ENCODE data around the gene GNA15.

GNA15 gene

GRCh38 chr19:3137119-3137518 is 1.3 kb downstream of the GNA15 start:
- Histone ChIP-seq H3K36me3 (ENCODE audit: insufficient read depth, low read length) (no peaks in the 10 kb centered on the region), H3K4me1 (ENCODE audit: insufficient read depth, low read length) (no peaks in the 10 kb centered on the region), H3K27me3 (ENCODE audit: insufficient read depth, low read length) (no peaks in the 10 kb centered on the region), H2AFZ (ENCODE audit: low read depth, low read length) (no peak overlapping the region), H3K4me3 (ENCODE audit: low read length) (no peak overlapping the region), H3K9me3 (ENCODE audit: low read length) (no peaks in the 10 kb centered on the region)

GRCh38 chr19:3138268-3138667 is 2.4 kb downstream of the GNA15 start:
- no peaks in the 10 kb centered on the region for H3K27me3 ChIP-seq (ENCODE audit: insufficient read depth, low read length)
- H3K4me3 ChIP-seq (ENCODE audit: low read length) = no peak overlapping the region
- H2AFZ ChIP-seq (ENCODE audit: low read depth, low read length) = no peak overlapping the region
- H3K36me3 ChIP-seq (ENCODE audit: insufficient read depth, low read length) = no peaks in the 10 kb centered on the region
- H3K9me3 ChIP-seq (ENCODE audit: low read length) = no peaks in the 10 kb centered on the region
- no peaks in the 10 kb centered on the region for H3K4me1 ChIP-seq (ENCODE audit: insufficient read depth, low read length)

DNA sequence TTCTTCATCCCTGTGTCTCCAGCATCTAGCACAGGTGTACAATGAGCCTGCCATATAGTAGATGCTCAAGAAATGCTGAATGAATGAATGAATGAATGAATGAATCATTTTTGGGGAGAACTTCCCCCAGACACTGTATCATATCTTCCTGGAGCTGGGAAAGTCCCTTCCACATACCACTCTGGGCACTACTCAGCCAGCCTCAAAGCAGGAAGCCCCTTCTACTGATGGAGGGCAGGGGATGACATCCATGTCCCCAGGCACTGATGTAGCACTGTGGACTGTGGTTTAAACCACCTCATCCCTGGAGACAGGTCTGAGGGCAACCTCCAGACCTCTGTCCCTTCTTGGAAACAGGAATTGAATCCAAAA is 4.8 kb downstream of the GNA15 start:
- Histone ChIP-seq H3K27me3 (ENCODE audit: insufficient read depth, low read length) (no peaks in the 10 kb centered on the region), H3K4me1 (ENCODE audit: insufficient read depth, low read length) (no peaks in the 10 kb centered on the region), H3K9me3 (ENCODE audit: low read length) (no peaks in the 10 kb centered on the region), H2AFZ (ENCODE audit: low read depth, low read length) (no peak overlapping the region), H3K4me3 (ENCODE audit: low read length) (no peak overlapping the region), H3K36me3 (ENCODE audit: insufficient read depth, low read length) (no peaks in the 10 kb centered on the region)

GRCh38 chr19:3142292-3142670 is 6.4 kb downstream of the GNA15 start:
- Histone ChIP-seq H3K4me3 (ENCODE audit: low read length) (no peak overlapping the region), H3K36me3 (ENCODE audit: insufficient read depth, low read length) (no peaks in the 10 kb centered on the region), H3K4me1 (ENCODE audit: insufficient read depth, low read length) (no peaks in the 10 kb centered on the region), H2AFZ (ENCODE audit: low read depth, low read length) (no peak overlapping the region), H3K27me3 (ENCODE audit: insufficient read depth, low read length) (no peaks in the 10 kb centered on the region), H3K9me3 (ENCODE audit: low read length) (no peaks in the 10 kb centered on the region)

GRCh38 chr19:3142781-3143337 is 7.0 kb downstream of the GNA15 start:
- Histone ChIP-seq H3K4me1 (ENCODE audit: insufficient read depth, low read length) (no peaks in the 10 kb centered on the region), H3K36me3 (ENCODE audit: insufficient read depth, low read length) (no peaks in the 10 kb centered on the region), H3K4me3 (ENCODE audit: low read length) (no peak overlapping the region), H2AFZ (ENCODE audit: low read depth, low read length) (no peak overlapping the region), H3K27me3 (ENCODE audit: insufficient read depth, low read length) (no peaks in the 10 kb centered on the region), H3K9me3 (ENCODE audit: low read length) (no peaks in the 10 kb centered on the region)

- H3K4me1 ChIP-seq (ENCODE audit: insufficient read depth, low read length) = no peaks in the 10 kb centered on the region
- H3K27me3 ChIP-seq (ENCODE audit: insufficient read depth, low read length) = no peaks in the 10 kb centered on the region
- no peaks in the 10 kb centered on the region for H3K36me3 ChIP-seq (ENCODE audit: insufficient read depth, low read length)
- H2AFZ ChIP-seq (ENCODE audit: low read depth, low read length) = no peak overlapping the region
- H3K4me3 ChIP-seq (ENCODE audit: low read length) = no peak overlapping the region
- H3K9me3 ChIP-seq (ENCODE audit: low read length) = no peaks in the 10 kb centered on the region
Observed at GRCh38 chr19:3145909-3146676, 10.3 kb downstream of the GNA15 start.

DNA sequence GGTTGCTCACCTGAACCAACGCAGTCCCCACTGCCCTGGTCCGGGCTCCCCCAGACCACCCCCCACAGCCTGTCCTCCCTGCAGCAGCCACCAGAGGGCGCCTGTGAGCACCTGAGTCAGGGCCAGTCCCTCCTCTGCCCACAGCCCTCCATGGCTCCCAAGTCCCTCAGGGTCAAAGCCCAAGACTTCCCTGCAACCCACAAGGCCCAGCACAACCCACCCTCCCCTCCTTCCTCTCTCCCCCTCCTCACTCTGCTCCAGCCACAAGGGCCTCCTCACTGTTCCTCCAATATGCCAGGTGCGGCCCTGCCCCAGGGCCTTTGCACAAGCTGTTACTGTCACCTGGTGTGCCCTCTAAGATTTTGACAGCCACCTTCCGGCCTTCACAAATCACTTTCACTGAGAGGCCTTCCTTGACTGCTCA is 10.9 kb downstream of the GNA15 start:
- Histone ChIP-seq H3K4me1 (ENCODE audit: insufficient read depth, low read length) (no peaks in the 10 kb centered on the region), H3K36me3 (ENCODE audit: insufficient read depth, low read length) (no peaks in the 10 kb centered on the region), H3K27me3 (ENCODE audit: insufficient read depth, low read length) (no peaks in the 10 kb centered on the region), H3K4me3 (ENCODE audit: low read length) (no peak overlapping the region), H2AFZ (ENCODE audit: low read depth, low read length) (no peak overlapping the region), H3K9me3 (ENCODE audit: low read length) (no peaks in the 10 kb centered on the region)

GRCh38 chr19:3148503-3148902 is 12.7 kb downstream of the GNA15 start:
- Histone ChIP-seq H3K9me3 (ENCODE audit: low read length) (no peaks in the 10 kb centered on the region), H3K36me3 (ENCODE audit: insufficient read depth, low read length) (no peaks in the 10 kb centered on the region), H3K27me3 (ENCODE audit: insufficient read depth, low read length) (no peaks in the 10 kb centered on the region), H2AFZ (ENCODE audit: low read depth, low read length) (no peak overlapping the region), H3K4me3 (ENCODE audit: low read length) (no peak overlapping the region), H3K4me1 (ENCODE audit: insufficient read depth, low read length) (no peaks in the 10 kb centered on the region)

GRCh38 chr19:3149089-3149488 is 13.3 kb downstream of the GNA15 start:
- no peaks in the 10 kb centered on the region for H3K27me3 ChIP-seq (ENCODE audit: insufficient read depth, low read length)
- no peaks in the 10 kb centered on the region for H3K36me3 ChIP-seq (ENCODE audit: insufficient read depth, low read length)
- H3K4me3 ChIP-seq (ENCODE audit: low read length) = no peak overlapping the region
- H3K9me3 ChIP-seq (ENCODE audit: low read length) = no peaks in the 10 kb centered on the region
- H3K4me1 ChIP-seq (ENCODE audit: insufficient read depth, low read length) = no peaks in the 10 kb centered on the region
- H2AFZ ChIP-seq (ENCODE audit: low read depth, low read length) = no peak overlapping the region

DNA sequence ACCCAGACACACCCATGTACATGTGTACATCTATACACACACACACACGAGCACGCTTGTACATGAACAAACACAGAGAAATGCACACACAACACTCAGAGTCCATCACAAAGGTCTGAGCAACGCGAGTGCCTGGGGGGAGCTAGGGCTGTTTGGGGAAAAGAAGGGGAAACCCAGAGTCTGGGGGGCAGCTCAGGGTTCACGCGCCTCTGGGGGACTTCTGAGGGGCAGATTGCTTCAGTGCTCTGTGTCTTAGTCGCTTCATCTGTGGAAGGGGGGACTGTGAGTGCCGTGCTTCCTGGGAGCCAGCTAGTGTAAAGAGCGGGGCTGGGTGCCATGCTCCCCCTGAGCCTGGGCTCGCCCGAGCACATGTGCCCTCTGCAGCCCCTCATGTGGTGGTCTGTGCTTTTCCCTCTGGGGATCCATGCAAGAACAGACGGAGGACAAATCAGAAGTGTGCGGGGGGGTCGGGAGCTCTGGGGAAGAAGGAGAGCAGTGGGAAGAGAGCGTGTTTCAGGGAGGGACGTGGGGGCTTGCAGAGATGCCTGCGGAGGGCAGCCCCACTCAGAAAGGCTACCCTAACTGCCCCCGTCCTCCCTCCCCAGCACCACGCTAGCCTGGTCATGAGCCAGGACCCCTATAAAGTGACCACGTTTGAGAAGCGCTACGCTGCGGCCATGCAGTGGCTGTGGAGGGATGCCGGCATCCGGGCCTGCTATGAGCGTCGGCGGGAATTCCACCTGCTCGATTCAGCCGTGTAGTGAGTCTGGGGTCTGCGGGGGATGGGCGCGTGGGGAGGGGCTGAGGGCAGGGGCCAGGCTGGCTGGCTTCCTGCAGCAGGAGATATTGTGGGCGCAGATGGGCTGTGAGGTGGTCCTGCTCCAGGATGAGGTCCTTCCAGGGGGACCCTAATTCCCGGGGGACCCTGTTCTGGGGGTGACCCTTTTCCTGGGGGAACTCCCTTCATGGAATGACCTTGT is 14.0 kb downstream of the GNA15 start:
- no peaks in the 10 kb centered on the region for H3K4me1 ChIP-seq (ENCODE audit: insufficient read depth, low read length)
- no peak overlapping the region for H2AFZ ChIP-seq (ENCODE audit: low read depth, low read length)
- no peaks in the 10 kb centered on the region for H3K36me3 ChIP-seq (ENCODE audit: insufficient read depth, low read length)
- no peaks in the 10 kb centered on the region for H3K27me3 ChIP-seq (ENCODE audit: insufficient read depth, low read length)
- H3K4me3 ChIP-seq (ENCODE audit: low read length) = no peak overlapping the region
- H3K9me3 ChIP-seq (ENCODE audit: low read length) = no peaks in the 10 kb centered on the region

GRCh38 chr19:3150739-3151329 is 15.0 kb downstream of the GNA15 start:
- H3K4me3 ChIP-seq (ENCODE audit: low read length) = no peak overlapping the region
- no peak overlapping the region for H2AFZ ChIP-seq (ENCODE audit: low read depth, low read length)
- H3K9me3 ChIP-seq (ENCODE audit: low read length) = no peaks in the 10 kb centered on the region
- no peaks in the 10 kb centered on the region for H3K36me3 ChIP-seq (ENCODE audit: insufficient read depth, low read length)
- H3K4me1 ChIP-seq (ENCODE audit: insufficient read depth, low read length) = no peaks in the 10 kb centered on the region
- H3K27me3 ChIP-seq (ENCODE audit: insufficient read depth, low read length) = no peaks in the 10 kb centered on the region

DNA sequence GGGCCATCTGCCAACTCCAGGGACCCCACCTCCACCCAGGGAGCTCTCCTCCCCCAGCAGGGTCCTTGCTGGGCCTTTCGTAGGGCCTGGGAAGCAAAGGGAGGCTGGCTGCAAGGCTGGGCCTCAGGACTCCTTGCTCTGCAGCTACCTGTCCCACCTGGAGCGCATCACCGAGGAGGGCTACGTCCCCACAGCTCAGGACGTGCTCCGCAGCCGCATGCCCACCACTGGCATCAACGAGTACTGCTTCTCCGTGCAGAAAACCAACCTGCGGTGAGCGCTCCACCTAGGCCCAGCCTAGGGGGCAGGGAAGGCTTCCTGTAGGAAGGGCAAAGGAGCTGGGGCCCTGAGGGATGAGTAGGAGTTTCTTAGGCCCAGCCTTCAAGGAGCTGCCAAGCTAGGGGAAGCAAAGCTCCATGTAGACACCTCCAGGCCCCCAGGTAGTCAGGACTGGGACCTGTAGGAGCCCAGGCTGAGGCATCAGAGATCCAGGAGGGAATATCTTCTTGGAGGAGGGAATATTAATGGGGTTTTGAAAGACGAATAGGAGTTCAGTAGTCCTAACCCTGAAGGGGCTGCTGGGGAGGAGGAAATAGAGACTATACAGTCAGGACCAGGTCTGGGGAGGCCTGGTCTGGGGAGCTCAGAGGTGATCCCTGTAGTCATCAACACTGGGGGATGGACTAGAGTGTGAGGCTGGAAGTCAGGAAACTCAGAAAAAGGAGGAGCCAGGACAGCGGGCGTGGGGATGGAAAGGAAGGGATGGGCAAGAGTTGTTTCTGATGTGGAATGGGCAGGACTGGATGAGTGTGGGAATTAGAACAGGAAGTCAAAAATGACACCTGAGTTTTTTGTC is 16.0 kb downstream of the GNA15 start:
- Histone ChIP-seq H2AFZ (ENCODE audit: low read depth, low read length) (no peak overlapping the region), H3K4me1 (ENCODE audit: insufficient read depth, low read length) (no peaks in the 10 kb centered on the region), H3K4me3 (ENCODE audit: low read length) (no peak overlapping the region), H3K36me3 (ENCODE audit: insufficient read depth, low read length) (no peaks in the 10 kb centered on the region), H3K27me3 (ENCODE audit: insufficient read depth, low read length) (no peaks in the 10 kb centered on the region), H3K9me3 (ENCODE audit: low read length) (no peaks in the 10 kb centered on the region)
